WTC11 (cell line): Measurements from ENCODE around the gene TEX55.

Experiments used
- AFF4 ChIP-seq: sonication (generic); formaldehyde crosslinking; IDR thresholded peaks from 2 replicates; pipeline ENCODE4 v1.8.1; 2023; ENCODE audit warnings: mild to moderate bottlenecking, missing genetic modification reagents, borderline replicate concordance
- ATF1 ChIP-seq: sonication (generic); formaldehyde crosslinking; IDR thresholded peaks from 2 replicates; pipeline ENCODE4 v1.8.1; 2023; ENCODE audit warnings: mild to moderate bottlenecking, moderate library complexity, missing genetic modification reagents
- ATF2 ChIP-seq: sonication (generic); formaldehyde crosslinking; IDR thresholded peaks from 2 replicates; pipeline ENCODE4 v1.8.1; 2022; ENCODE audit warnings: low read depth, missing genetic modification reagents, borderline replicate concordance
- ATF6 ChIP-seq: sonication (generic); formaldehyde crosslinking; IDR thresholded peaks from 2 replicates; pipeline ENCODE4 v1.8.1; 2023; ENCODE audit warnings: mild to moderate bottlenecking, missing genetic modification reagents
- CBFB ChIP-seq: sonication (generic); formaldehyde crosslinking; IDR thresholded peaks from 2 replicates; pipeline ENCODE4 v1.8.1; 2022; ENCODE audit warnings: mild to moderate bottlenecking, low read depth, missing genetic modification reagents
- CTCF ChIP-seq: fragments of 200-600 bp; IDR thresholded peaks from 2 replicates; pipeline ENCODE4 v1.8.0; 2022; ENCODE audit warnings: antibody characterized with exemption
- FOXJ3 ChIP-seq: sonication (generic); formaldehyde crosslinking; IDR thresholded peaks from 2 replicates; pipeline ENCODE4 v1.9.0; 2021; ENCODE audit warnings: missing genetic modification reagents, mild to moderate bottlenecking, borderline replicate concordance
- HMGXB4 ChIP-seq: sonication (generic); formaldehyde crosslinking; IDR thresholded peaks from 2 replicates; pipeline ENCODE4 v1.8.1; 2023; ENCODE audit warnings: mild to moderate bottlenecking, moderate library complexity, missing genetic modification reagents
- JUN ChIP-seq: sonication (generic); formaldehyde crosslinking; IDR thresholded peaks from 2 replicates; pipeline ENCODE4 v1.8.0; 2023; ENCODE audit warnings: mild to moderate bottlenecking, missing genetic modification reagents
- MAX ChIP-seq: sonication (generic); formaldehyde crosslinking; IDR thresholded peaks from 2 replicates; pipeline ENCODE4 v1.8.0; 2022; ENCODE audit warnings: mild to moderate bottlenecking, missing genetic modification reagents
- ZNF232 ChIP-seq: sonication (generic); formaldehyde crosslinking; IDR thresholded peaks from 2 replicates; pipeline ENCODE4 v1.8.0; 2022; ENCODE audit warnings: mild to moderate bottlenecking, missing genetic modification reagents

- no peak for TF ChIP-seq HMGXB4 (CRISPR knock-in tag)
- no peak for TF ChIP-seq AFF4 (CRISPR knock-in tag)
- no peak for TF ChIP-seq ATF1 (CRISPR knock-in tag)
- TF ChIP-seq CTCF: no peak
- no peak for TF ChIP-seq ATF2 (CRISPR knock-in tag)
- TF ChIP-seq ATF6 (CRISPR knock-in tag): no peak
- TF ChIP-seq ZNF232 (CRISPR knock-in tag): no peak
- no peak for TF ChIP-seq CBFB (CRISPR knock-in tag)
- TF ChIP-seq JUN (CRISPR knock-in tag): no peak
- no peak for TF ChIP-seq FOXJ3 (CRISPR knock-in tag)
- no peak for TF ChIP-seq MAX
These were observed 41.9 kb upstream of the TEX55 start for GRCh38 chr3:119104031-119104430.
